Activated T-cell treated with anti-CD3 and anti-CD28 coated beads for 24 hours (primary cell): ENCODE measurements around the gene YPEL2.

Experiments
- DNase-seq: peaks from one replicate; pipeline ENCODE4 v3.0.0-alpha.2; 2020; ENCODE audit warnings: low read depth

YPEL2 gene

GRCh38 chr17:59357219-59357697 is 25.8 kb downstream of the YPEL2 start:
- no peak for DNase-seq

- no peak for DNase-seq
Measured at GRCh38 chr17:59357929-59358328, 26.5 kb downstream of the YPEL2 start.

DNA sequence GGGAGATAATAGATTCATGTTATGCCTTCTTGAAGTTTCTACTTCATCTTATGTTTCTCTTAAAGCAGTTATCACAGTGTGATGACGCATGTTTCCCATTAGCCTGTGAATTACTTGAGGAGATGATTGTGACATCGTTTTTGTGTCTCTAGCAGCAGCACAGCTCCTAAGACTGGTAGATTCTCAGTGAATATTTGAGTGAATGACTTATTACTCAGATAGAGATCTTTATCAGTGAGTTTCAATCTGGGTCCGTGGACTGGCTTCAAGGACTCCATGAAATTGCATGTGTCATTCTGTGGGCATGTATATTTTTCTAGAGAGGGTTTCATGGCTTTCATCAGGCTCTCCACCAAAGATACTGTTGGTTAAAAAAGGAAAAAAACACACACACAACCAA is 29.9 kb downstream of the YPEL2 start:
- peak; percentile 39 for DNase-seq

GRCh38 chr17:59361916-59362810 is 30.7 kb downstream of the YPEL2 start:
- DNase-seq = peak; percentile 42

- DNase-seq = no peak
Measured at GRCh38 chr17:59362811-59363205, 31.4 kb downstream of the YPEL2 start.

GRCh38 chr17:59365383-59365981 is 34.0 kb downstream of the YPEL2 start:
- no peak for DNase-seq

- DNase-seq = no peak
Measured at GRCh38 chr17:59366040-59366757, 34.7 kb downstream of the YPEL2 start.

DNA sequence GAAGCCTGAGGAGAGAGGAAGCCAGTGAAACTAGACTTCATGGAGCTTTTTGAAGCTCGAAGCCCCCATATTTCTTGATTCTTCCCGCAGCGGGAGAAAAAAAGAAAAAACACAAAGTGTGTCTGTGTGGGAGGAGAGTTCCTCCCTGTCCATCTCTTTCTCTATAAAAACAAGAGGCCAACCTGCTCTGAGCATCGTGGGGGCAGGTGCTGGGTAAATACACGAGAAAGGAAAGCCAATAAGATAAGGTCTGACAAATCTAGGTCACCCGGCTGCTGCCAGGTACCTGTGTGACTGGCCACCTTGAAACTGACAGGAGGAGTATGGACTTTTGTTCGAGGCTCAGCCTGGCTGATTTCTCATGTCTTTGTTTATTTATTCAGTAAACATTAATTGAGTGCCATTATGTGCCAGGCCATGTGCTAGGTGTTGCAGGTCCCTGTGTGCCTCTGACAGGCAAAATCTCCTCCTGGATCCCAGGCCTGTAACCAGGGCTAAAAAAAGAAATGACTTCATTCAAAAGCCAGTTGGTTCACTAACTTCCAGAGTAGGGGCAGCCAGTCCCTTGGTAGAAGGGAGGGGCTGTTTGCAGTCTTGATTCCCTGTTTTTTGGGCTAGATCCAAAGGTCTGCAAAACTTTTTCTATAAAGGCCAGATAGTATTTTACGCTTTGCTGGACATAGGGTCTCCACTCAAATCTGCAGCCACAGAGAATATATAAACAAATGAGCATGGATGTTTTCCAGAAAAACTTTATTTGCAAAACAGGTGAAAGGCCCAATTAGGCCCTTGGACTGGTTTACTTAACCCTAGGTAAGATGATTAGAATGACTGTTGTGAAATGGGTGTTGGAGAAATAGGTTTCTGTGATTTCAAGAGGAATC is 35.6 kb downstream of the YPEL2 start:
- DNase-seq = no peak

- DNase-seq = no peak
Measured at GRCh38 chr17:59367657-59368045, 36.2 kb downstream of the YPEL2 start.

- no peak for DNase-seq
Measured at GRCh38 chr17:59368218-59368857, 36.9 kb downstream of the YPEL2 start.

- DNase-seq = no peak
Measured at GRCh38 chr17:59369031-59369975, 37.8 kb downstream of the YPEL2 start.

GRCh38 chr17:59370593-59371299 is 39.3 kb downstream of the YPEL2 start:
- DNase-seq = no peak

DNA sequence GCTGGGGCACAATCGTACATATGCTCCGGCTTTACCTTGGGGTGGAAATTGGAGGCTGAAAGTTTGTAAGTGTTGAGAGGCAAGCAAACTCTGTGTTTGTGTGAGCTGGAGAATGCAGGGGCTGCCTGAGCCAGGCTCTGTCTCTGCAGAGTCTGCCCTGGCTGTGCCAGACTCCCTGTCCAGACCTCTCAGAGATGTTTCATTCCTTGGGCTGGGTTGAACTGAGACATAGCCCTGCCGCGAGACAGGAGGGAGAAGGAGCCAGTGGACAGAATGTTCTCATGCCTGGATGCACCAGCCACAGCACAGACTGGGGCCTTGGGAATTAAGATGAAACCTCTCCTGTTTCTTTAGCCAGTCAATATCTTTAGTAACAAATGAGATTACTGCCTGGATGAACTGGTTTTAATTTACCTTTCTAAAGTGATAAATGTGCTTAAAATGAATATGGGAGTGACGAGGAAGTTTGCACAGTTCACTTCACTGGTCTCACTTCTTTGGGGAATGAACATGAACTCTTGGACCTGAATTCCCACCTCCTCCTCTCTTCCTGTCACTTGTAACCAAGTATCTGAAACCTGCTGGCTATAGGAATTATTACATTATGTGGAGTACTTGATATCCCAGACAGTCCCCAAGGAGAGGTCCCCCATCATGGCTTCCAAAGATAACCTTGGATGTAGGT is 40.1 kb downstream of the YPEL2 start:
- no peak for DNase-seq

- no peak for DNase-seq
Measured at GRCh38 chr17:59372138-59372751, 40.8 kb downstream of the YPEL2 start.

- DNase-seq = no peak
Measured at GRCh38 chr17:59373882-59374495, 42.5 kb downstream of the YPEL2 start.

DNA sequence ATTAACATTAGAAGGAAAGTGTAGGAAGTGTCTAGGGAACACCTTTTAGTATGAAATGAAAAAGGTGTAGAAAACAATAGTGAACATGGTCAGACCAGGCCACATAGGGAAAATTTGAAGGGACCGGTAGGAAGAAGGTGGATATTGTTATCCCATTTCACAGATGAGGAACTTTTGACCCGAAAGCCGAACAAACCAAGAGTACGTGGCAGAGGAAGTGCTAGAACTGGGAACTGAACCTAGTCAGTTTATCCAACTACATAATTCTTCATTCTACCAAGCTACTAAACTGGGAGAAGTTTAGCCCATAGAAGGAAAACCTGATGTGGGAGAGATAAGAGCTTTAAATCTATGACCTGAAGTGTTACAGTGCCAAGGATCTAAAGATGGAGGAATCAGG is 43.2 kb downstream of the YPEL2 start:
- no peak for DNase-seq

DNA sequence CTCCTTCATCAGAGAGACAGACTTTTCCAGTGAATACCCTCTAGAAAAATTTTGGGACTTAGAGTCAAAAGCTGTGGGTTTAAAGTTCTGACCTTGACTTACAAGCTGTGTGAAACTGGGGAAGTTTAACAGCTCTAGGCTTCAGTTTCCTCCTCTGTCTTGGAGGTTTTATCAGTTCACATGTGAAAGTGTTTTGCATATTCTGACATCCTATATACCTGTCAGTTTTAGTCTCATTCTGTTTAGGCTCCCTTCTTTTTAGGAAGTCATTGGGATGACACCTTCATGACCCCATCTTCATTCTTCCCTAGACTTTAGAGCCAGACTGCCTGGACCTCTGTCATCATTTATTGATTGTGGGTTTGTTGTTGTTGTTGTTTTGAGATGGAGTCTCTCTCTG is 44.4 kb downstream of the YPEL2 start:
- no peak for DNase-seq

GRCh38 chr17:59376506-59376905 is 45.1 kb downstream of the YPEL2 start:
- DNase-seq = no peak
